WERI-Rb-1 (cell line): ENCODE measurements around the gene GZMM.

Experiments
- DNase-seq: peaks from one replicate; pipeline ENCODE4 v3.0.0-alpha.2; 2020
- H3K27ac ChIP-seq: fragments of 250-450 bp; sonication (Bioruptor Pico); 2 replicates; pipeline ENCODE4 v1.5.1; 2020; ENCODE audit warnings: mild to moderate bottlenecking, moderate library complexity
- H3K27me3 ChIP-seq: fragments of 250-450 bp; sonication (Bioruptor Pico); 2 replicates; pipeline ENCODE4 v1.5.1; 2021; ENCODE audit warnings: mild to moderate bottlenecking, low read depth, moderate library complexity; ENCODE audit not compliant: insufficient read depth, severe bottlenecking
- H3K36me3 ChIP-seq: fragments of 250-450 bp; sonication (Bioruptor Pico); 2 replicates; pipeline ENCODE4 v1.5.1; 2020; ENCODE audit warnings: mild to moderate bottlenecking, moderate library complexity
- H3K4me3 ChIP-seq: 2 replicates; pipeline ENCODE4 v1.5.1; 2011; ENCODE audit warnings: low read depth, mild to moderate bottlenecking, control low read depth, low read length
- H3K9me3 ChIP-seq: fragments of 250-450 bp; sonication (Bioruptor Pico); 2 replicates; pipeline ENCODE4 v1.5.1; 2021; ENCODE audit warnings: mild to moderate bottlenecking, moderate library complexity; ENCODE audit not compliant: severe bottlenecking
- TF ChIP-seq, protein P1 (sequence below): IDR thresholded peaks from 2 replicates; pipeline ENCODE4 v1.5.1; 2011; ENCODE audit warnings: low read depth, mild to moderate bottlenecking, control low read depth, inconsistent platforms, low read length

GZMM gene

DNA sequence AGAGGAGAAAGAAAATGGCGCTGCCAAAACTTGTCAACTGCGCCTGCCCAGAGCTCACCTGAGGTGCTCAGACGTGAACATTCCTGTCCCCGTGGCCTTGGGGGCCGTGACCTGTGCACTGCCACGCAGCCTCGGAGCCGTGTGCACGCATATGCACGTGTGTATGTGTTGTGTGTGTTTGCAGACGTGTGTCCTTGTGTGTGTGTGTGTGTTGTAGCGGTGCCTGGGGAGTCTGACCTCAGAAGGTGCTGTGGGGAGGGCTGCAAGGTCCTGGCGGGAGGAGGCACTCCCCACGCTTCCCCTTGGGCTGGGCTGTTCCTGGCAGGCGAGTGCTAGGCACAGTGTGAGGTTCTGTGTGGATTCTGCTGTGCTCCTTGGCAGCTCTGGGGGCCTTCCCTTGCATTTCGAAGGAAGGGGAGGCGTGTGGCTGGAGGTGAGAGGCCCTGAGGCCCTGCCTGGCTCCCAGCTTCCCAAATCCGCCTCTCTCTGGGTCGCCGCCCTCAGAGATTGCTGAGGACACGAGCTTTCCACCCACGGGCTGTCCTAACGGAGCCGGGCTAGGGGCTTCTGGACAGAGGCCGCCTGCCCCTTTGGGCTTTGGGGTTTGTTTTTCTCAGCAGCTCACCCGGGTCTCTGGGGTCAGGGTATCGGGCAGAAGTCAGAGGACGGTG lies 33.0 kb downstream of the GZMM start:
- no peak for DNase-seq
- Histone ChIP-seq H3K4me3 (no peak overlapping the region), H3K27ac (no peak overlapping the region), H3K9me3 (no peaks in the 10 kb centered on the region), H3K36me3 (peaks cover 82% of the 10 kb centered on the region), H3K27me3 (no peaks in the 10 kb centered on the region)
- TF ChIP-seq, protein P1, sequence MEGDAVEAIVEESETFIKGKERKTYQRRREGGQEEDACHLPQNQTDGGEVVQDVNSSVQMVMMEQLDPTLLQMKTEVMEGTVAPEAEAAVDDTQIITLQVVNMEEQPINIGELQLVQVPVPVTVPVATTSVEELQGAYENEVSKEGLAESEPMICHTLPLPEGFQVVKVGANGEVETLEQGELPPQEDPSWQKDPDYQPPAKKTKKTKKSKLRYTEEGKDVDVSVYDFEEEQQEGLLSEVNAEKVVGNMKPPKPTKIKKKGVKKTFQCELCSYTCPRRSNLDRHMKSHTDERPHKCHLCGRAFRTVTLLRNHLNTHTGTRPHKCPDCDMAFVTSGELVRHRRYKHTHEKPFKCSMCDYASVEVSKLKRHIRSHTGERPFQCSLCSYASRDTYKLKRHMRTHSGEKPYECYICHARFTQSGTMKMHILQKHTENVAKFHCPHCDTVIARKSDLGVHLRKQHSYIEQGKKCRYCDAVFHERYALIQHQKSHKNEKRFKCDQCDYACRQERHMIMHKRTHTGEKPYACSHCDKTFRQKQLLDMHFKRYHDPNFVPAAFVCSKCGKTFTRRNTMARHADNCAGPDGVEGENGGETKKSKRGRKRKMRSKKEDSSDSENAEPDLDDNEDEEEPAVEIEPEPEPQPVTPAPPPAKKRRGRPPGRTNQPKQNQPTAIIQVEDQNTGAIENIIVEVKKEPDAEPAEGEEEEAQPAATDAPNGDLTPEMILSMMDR = no peak

DNA sequence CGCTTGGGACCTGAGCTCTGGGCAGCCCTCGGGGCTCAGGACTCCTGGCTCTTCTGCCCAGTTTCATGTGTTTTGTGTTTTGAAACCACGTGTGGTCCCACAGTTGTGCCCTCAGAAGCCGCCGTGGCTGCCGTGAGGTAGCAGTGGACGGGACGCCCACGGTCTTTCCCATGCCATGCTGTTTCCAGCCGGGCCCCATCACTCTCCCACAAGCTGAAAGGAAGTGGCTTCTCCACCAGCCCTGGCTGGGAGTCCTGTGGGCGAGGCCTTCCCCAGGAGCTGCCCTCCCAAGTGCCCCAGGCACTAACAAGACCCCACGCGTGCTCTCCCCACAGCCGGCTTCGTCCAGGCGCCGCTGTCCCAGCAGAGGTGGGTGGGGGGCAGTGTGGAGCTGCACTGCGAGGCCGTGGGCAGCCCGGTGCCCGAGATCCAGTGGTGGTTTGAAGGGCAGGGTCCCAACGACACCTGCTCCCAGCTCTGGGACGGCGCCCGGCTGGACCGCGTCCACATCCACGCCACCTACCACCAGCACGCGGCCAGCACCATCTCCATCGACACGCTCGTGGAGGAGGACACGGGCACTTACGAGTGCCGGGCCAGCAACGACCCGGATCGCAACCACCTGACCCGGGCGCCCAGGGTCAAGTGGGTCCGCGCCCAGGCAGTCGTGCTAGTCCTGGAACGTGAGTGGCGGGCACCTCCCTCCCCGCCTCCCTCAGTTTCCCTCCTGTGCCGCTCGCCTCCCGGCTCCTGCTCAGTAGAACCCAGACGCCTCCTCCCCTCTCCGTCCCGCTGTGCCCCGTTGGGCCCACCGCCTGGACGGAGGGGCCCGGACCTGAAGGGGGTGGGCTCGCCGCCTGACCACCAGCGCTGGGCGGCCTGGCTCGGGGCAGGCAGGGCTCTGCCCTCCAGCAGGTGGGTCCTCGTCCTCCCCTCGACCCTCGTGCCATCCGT lies 33.9 kb downstream of the GZMM start:
- TF ChIP-seq, protein P1 = 0 out of 2 replicates have a peak, but pooled peaks have one; percentile 30
- no peaks in the 10 kb centered on the region for H3K27me3 ChIP-seq
- no peaks in the 10 kb centered on the region for H3K9me3 ChIP-seq
- no peak overlapping the region for H3K4me3 ChIP-seq
- no peak overlapping the region for H3K27ac ChIP-seq
- peaks cover 83% of the 10 kb centered on the region for H3K36me3 ChIP-seq
- no peak for DNase-seq

DNA sequence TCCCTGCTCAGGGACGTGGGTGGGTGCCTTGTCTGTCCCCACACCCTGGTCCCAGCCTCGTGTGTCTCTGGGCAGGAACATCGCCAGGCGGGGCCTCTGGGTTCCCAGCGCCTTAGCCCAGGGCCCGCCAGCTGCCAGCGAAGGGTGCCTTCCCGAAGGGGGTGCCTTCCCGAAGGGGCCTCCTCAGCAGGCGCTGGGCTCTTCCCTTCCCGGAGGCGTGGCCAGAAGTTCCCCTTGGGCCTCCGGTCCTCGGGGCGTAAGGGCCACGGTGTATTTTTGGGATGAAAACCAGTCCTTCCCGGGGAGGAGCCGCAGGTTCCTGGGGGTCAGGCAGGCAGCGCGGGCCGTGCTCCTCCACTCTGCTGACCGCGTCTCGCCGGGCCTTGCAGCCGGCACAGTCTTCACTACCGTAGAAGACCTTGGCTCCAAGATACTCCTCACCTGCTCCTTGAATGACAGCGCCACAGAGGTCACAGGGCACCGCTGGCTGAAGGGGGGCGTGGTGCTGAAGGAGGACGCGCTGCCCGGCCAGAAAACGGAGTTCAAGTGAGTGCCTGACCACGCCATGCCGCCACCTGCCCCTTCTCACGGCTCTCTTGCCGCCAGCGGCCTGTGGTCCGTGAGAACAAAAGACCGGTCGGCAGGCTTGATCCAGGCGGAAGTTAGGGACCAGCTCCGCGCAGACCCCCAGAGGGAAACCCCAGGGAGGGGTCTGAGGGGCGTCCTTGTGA lies 35.4 kb downstream of the GZMM start:
- H3K27me3 ChIP-seq = no peaks in the 10 kb centered on the region
- no peak for DNase-seq
- H3K9me3 ChIP-seq = no peaks in the 10 kb centered on the region
- no peak overlapping the region for H3K27ac ChIP-seq
- peaks cover 81% of the 10 kb centered on the region for H3K36me3 ChIP-seq
- H3K4me3 ChIP-seq = no peak overlapping the region
- TF ChIP-seq, protein P1 = no peak

DNA sequence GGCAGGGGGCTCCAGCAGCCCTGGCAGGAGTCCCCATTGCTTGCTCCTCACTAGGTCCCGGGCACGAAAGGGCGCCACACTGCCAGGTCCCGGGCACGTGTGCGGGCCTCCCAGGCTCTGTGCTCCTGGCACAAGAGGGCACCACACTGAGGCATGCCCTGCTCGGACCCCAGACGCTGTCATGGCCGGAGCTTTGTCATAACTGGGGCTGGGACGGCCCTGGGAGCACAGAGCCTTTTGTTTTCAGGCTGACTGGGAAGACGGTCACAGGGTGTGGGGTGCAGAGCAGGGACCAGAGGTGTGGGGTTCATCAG lies 35.9 kb downstream of the GZMM start:
- no peak overlapping the region for H3K27ac ChIP-seq
- TF ChIP-seq, protein P1 = no peak
- no peaks in the 10 kb centered on the region for H3K27me3 ChIP-seq
- H3K4me3 ChIP-seq = no peak overlapping the region
- peaks cover 76% of the 10 kb centered on the region for H3K36me3 ChIP-seq
- no peak for DNase-seq
- no peaks in the 10 kb centered on the region for H3K9me3 ChIP-seq

DNA sequence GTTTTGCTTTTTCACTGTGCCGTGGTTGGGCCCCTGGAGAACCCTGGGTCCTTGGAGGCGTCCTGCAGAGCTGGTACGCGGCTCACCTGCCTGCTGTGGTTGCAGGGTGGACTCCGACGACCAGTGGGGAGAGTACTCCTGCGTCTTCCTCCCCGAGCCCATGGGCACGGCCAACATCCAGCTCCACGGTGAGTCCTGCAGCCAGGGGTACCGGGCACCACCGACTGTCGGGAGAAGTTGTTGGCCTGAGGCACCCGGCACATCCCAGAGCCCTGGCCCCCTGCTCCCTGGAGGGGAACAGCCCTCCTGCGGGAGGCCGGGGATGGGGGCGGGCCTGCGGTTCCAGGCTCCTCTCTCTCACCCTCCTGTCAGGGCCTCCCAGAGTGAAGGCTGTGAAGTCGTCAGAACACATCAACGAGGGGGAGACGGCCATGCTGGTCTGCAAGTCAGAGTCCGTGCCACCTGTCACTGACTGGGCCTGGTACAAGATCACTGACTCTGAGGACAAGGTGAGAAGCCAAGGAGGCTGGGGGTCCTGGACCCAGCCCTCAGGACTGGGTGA lies 36.5 kb downstream of the GZMM start:
- no peak for DNase-seq
- Histone ChIP-seq H3K36me3 (peaks cover 71% of the 10 kb centered on the region), H3K27ac (no peak overlapping the region), H3K27me3 (no peaks in the 10 kb centered on the region), H3K4me3 (no peak overlapping the region), H3K9me3 (no peaks in the 10 kb centered on the region)
- TF ChIP-seq, protein P1 = no peak
